HepG2 (cell line): ENCODE results near the gene ANKLE1. TPM values are rescaled to one million over a fixed set of nuclear protein-coding genes. Genes with fewer than 3 reads are reported as not detected.
A peak's percentile ranks its signal among the peaks of the same experiment; 100 is the strongest.

ENCODE experiments used
- ATAC-seq: fragments of 200-7000 bp; cut with Tn5 transposase; 3 replicates; pipeline ENCODE4 v1.9.1; 2020; ENCODE audit warnings: mild to moderate bottlenecking, moderate library complexity
- BruUV-seq: library from RNA; stranded (reverse); fragments of 400-500 nt; replicated peaks from 2 replicates; lab custom pipeline; 2021; lab: Mats Ljungman, UMichigan
- CTCF ChIA-PET: fragments of 300-600 bp; formaldehyde crosslinking; extraction: SDS; loops from one replicate; lab custom pipeline; 2021; ENCODE audit warnings: low total read pairs, inconsistent platforms, low intra/inter-chr PET ratio; lab: Yijun Ruan, JAX
- POLR2A ChIA-PET: fragments of 350-600 bp; sonication (Branson Sonifier 250); formaldehyde crosslinking; loops from one replicate; lab custom pipeline; 2020; ENCODE audit warnings: antibody characterized with exemption, inconsistent platforms; lab: Yijun Ruan, JAX
- DNase-seq: peaks from one replicate; pipeline ENCODE4 v3.0.0-alpha.2; 2015; ENCODE audit warnings: low spot score
- FAIRE-seq: peaks from 3 replicates; lab custom pipeline; 2011; peaks lifted over from hg19 to GRCh38; lab: Jason Lieb, UNC
- H2AFZ ChIP-seq: one replicate; pipeline ENCODE4 v1.6.1; 2011; ENCODE audit warnings: low read length, inconsistent platforms
- H3K27ac ChIP-seq: fragments of 300-600 bp; 3 replicates; pipeline ENCODE4 v1.8.0; 2011; ENCODE audit warnings: mixed run types, mild to moderate bottlenecking, mixed read lengths, low read length, inconsistent platforms; ENCODE audit not compliant: insufficient read depth; ENCODE audit errors: extremely low read length
- H3K27me3 ChIP-seq, 2 experiments: fragments of 200-600 bp in 1 of 2; 2 replicates in 1 of 2; 3 replicates in 1 of 2; pipeline versions ENCODE4 v1.6.0 to v1.8.0; 2011; ENCODE audit warnings: low read length in 2 of 2, mild to moderate bottlenecking in 2 of 2, moderate library complexity in 2 of 2, inconsistent platforms in 1 of 2; ENCODE audit not compliant: insufficient read depth in 2 of 2, control insufficient read depth in 1 of 2
- H3K36me3 ChIP-seq, 2 experiments: fragments of 200-600 bp in 1 of 2; replicated peaks in 1 of 2; 2 replicates in 1 of 2; 3 replicates in 1 of 2; pipeline versions ENCODE4 v1.5.1 to v1.8.0; 2011; ENCODE audit warnings: low read length in 2 of 2, inconsistent platforms in 1 of 2; ENCODE audit not compliant: insufficient read depth in 2 of 2, control insufficient read depth in 1 of 2
- H3K4me1 ChIP-seq: 2 replicates; pipeline ENCODE4 v1.5.1; 2012; ENCODE audit warnings: low read length, inconsistent platforms; ENCODE audit not compliant: insufficient read depth
- H3K4me2 ChIP-seq: 2 replicates; pipeline ENCODE4 v1.6.0; 2011; ENCODE audit warnings: low read depth, low read length, inconsistent platforms
- H3K4me3 ChIP-seq, 3 experiments: fragments of 200-600 bp in 1 of 3; sonication (generic), shearing (Covaris generic) in 1 of 3; replicated peaks in 1 of 3; 2 replicates each; pipeline ENCODE4 v1.5.1; 2011 to 2016; ENCODE audit warnings: low read length in 3 of 3, inconsistent platforms in 2 of 3, low read depth in 2 of 3, mild to moderate bottlenecking in 2 of 3, control low read depth in 1 of 3, mixed read lengths in 1 of 3; ENCODE audit not compliant: insufficient read depth in 1 of 3
- H3K79me2 ChIP-seq: one replicate; pipeline ENCODE4 v1.6.1; 2011; ENCODE audit warnings: low read length, inconsistent platforms; ENCODE audit not compliant: insufficient read depth
- H3K9ac ChIP-seq: 2 replicates; pipeline ENCODE4 v1.6.0; 2011; ENCODE audit warnings: mild to moderate bottlenecking, low read depth, low read length, inconsistent platforms; ENCODE audit not compliant: insufficient read depth
- H3K9me3 ChIP-seq: 2 replicates; pipeline ENCODE4 v1.5.1; 2012; ENCODE audit warnings: mild to moderate bottlenecking, low read length
- H4K20me1 ChIP-seq: 2 replicates; pipeline ENCODE4 v1.6.0; 2011; ENCODE audit warnings: inconsistent platforms, mild to moderate bottlenecking, low read length, moderate library complexity; ENCODE audit not compliant: insufficient read depth
- FOXP1 ChIP-seq, 2 experiments: fragments of 450-650 bp in 1 of 2; IDR thresholded peaks; 2 replicates each; pipeline ENCODE4 v1.6.1; 2017 to 2018; ENCODE audit warnings: antibody characterized with exemption in 1 of 2
- GLI4 ChIP-seq: sonication (generic); formaldehyde crosslinking; IDR thresholded peaks from 2 replicates; pipeline ENCODE4 v1.5.1; 2020; ENCODE audit warnings: missing genetic modification reagents, mild to moderate bottlenecking, moderate library complexity, borderline replicate concordance
- GTF3A ChIP-seq: sonication (generic); formaldehyde crosslinking; conservative IDR thresholded peaks from 2 replicates; pipeline ENCODE4 v1.4.0; 2020; ENCODE audit warnings: mild to moderate bottlenecking, missing genetic modification reagents
- PITX1 ChIP-seq: sonication (generic); formaldehyde crosslinking; IDR thresholded peaks from 2 replicates; pipeline ENCODE4 v1.5.1; 2020; ENCODE audit warnings: mild to moderate bottlenecking, missing genetic modification reagents
- RARG ChIP-seq: sonication (generic); formaldehyde crosslinking; IDR thresholded peaks from 2 replicates; pipeline ENCODE4 v1.4.0; 2020; ENCODE audit warnings: low read depth, mild to moderate bottlenecking, missing genetic modification reagents
- SMARCE1 ChIP-seq: fragments of 450-650 bp; IDR thresholded peaks from 2 replicates; pipeline ENCODE4 v1.6.1; 2017; ENCODE audit warnings: borderline replicate concordance
- ZFP36 ChIP-seq: fragments of 150-350 bp; IDR thresholded peaks from 2 replicates; pipeline ENCODE4 v1.6.1; 2018; ENCODE audit warnings: borderline replicate concordance, low read length, low read depth; ENCODE audit not compliant: partially characterized antibody
- ZNF205 ChIP-seq: IDR thresholded peaks from 2 replicates; pipeline ENCODE4 v1.6.1; 2018; ENCODE audit warnings: missing biosample characterization, missing genetic modification reagents
- ZNF251 ChIP-seq: sonication (generic); formaldehyde crosslinking; IDR thresholded peaks from 2 replicates; pipeline ENCODE4 v1.9.0; 2021; ENCODE audit warnings: mild to moderate bottlenecking, missing genetic modification reagents
- WGBS: methylation state at CpG from one replicate; pipeline ENCODE4 v1.1.6; 2017; ENCODE audit warnings: low lambda C conversion rate; 5-methylcytosine and 5-hydroxymethylcytosine counted together
- in situ Hi-C: cut with HindIII; loops from 2 replicates; pipeline ENCODE4 v1.10.0; 2017; ENCODE audit warnings: low pct_unique_long_range_greater_than_20kb; ENCODE audit not compliant: extremely low pct_ligation_motif_present
- intact Hi-C: fragments of 100-400 bp; cut with micrococcal nuclease; formaldehyde crosslinking; loops from one replicate; pipeline ENCODE4 v1.10.0; 2022; ENCODE audit not compliant: unreplicated experiment
- polyA plus RNA-seq, 8 experiments: library from polyadenylated mRNA; depleted of rRNA in 3 of 8; stranded (reverse) in 7 of 8; unstranded in 1 of 8; fragments of >200 nt; fragmentation: Illumina TruSeq in 4 of 8; extraction: Trizol in 4 of 8; gene quantifications; 2 replicates each; pipeline versions ENCODE4 v1.2.1 to v1.2.3, GENCODE V29; 2011 to 2016; ENCODE audit warnings: low read depth in 4 of 8, missing spikeins in 1 of 8, mixed read lengths in 1 of 8; ENCODE audit not compliant: insufficient read depth in 1 of 8
- total RNA-seq, 5 experiments: library from RNA; depleted of rRNA; stranded (reverse); fragments of >200 nt; fragmentation: Illumina TruSeq; extraction: Trizol; gene quantifications; 2 replicates each; pipeline ENCODE4 v1.2.3, GENCODE V29; 2016; ENCODE audit warnings: low read depth in 1 of 5

Gene ANKLE1
- total and polyA plus RNA-seq, 2 of the 13 experiments (the other 11 are each of a cell fraction or from before 2014, with no cell fraction given), result 0.69 to 1.5 TPM

GRCh38 chr19:17249887-17250548, 31.7 kb upstream of the ANKLE1 start (continued):
- TF ChIP-seq RARG, result no peak
- no peak for TF ChIP-seq FOXP1 (IDR thresholded peaks at IDR 0.05)
- no peak for TF ChIP-seq FOXP1 (CRISPR knock-in tag; IDR thresholded peaks at IDR 0.05)
- TF ChIP-seq ZFP36, result no peak

DNA sequence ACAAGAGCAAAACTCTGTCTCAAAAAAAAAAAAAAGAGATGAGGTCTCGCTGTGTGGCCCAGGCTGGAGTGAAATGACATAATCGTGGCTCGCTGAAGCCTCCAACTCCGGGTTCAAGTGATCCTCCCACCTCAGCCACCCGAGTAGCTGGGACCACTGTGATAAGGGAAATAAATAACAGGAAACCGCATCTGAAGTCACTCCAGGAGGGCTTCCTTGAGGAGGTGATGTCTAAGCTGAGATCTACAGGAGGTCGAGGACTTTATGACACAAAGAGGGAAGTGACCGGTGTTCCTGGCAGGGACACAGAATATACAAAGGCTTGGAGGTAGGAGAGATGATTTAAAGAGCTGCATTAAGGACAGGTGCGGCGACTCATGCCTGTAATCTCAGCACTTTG, 27.1 kb upstream of the ANKLE1 start:
- WGBS, result 85% methylated on average over 10 of the region's 10 CpGs
- no peak overlapping the region for H3K27ac ChIP-seq
- H3K9ac ChIP-seq, result no peak overlapping the region
- H2AFZ ChIP-seq, result no peak overlapping the region
- intact Hi-C loops (no loop called here), in situ Hi-C loops (no loop called here)
- POLR2A ChIA-PET, result interaction anchor here (0.8 to 2.2 kb wide), 13 partner anchors 8 to 151 kb away, joined by 3 to 28 read pairs (median 7); partner anchors contain the start of genes ABHD8, BABAM1, BST2 and DDA1
- no peaks in the 10 kb centered on the region for H3K27me3 ChIP-seq
- H3K4me2 ChIP-seq, result peak overlapping the region; percentile 56
- no peak for TF ChIP-seq GLI4 (CRISPR knock-in tag)
- no peak for TF ChIP-seq ZNF251 (CRISPR knock-in tag)
- TF ChIP-seq ZNF205 (CRISPR knock-in tag), result no peak
- no peak for TF ChIP-seq SMARCE1
- TF ChIP-seq PITX1 (CRISPR knock-in tag), result no peak
- no peak for TF ChIP-seq GTF3A (CRISPR knock-in tag)
- TF ChIP-seq, all 625 proteins: peak for 0
- Histone ChIP-seq H4K20me1 (no peaks in the 10 kb centered on the region), H3K79me2 (no peaks in the 10 kb centered on the region), H3K36me3 (no peaks in the 10 kb centered on the region), H3K4me1 (peaks cover 33% of the 10 kb centered on the region), H3K4me3 (peak overlapping the region in 1 of 3 experiments; percentile 54; a peak in 1 of 6 replicates), H3K9me3 (no peaks in the 10 kb centered on the region)
- FAIRE-seq (no peak), DNase-seq (no peak), ATAC-seq (no peak)
- CTCF ChIA-PET, result no interaction called here
- BruUV-seq, result no TSS peak
